ENCODE data around the gene GKAP1.

GKAP1 gene

DNA sequence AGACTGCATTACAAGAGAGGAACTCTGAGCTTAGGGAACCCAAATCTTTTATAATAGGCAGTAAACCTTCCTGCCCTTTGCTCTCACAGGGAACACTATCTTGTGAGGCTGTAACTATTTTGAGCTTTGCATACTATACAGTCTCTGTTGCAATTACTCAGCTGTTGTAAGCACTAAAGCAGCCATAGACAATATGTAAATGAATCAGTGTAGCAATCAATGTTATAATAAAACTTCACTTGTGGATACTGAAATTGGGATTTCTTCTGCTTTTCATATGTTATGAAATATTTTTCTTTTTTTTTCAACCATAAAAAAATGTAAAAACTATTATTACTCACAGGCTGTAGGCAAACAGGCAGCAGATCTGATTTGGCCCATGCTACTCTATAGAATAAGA is 93.1 kb downstream of the GKAP1 start:
- TF ChIP-seq, protein P1, sequence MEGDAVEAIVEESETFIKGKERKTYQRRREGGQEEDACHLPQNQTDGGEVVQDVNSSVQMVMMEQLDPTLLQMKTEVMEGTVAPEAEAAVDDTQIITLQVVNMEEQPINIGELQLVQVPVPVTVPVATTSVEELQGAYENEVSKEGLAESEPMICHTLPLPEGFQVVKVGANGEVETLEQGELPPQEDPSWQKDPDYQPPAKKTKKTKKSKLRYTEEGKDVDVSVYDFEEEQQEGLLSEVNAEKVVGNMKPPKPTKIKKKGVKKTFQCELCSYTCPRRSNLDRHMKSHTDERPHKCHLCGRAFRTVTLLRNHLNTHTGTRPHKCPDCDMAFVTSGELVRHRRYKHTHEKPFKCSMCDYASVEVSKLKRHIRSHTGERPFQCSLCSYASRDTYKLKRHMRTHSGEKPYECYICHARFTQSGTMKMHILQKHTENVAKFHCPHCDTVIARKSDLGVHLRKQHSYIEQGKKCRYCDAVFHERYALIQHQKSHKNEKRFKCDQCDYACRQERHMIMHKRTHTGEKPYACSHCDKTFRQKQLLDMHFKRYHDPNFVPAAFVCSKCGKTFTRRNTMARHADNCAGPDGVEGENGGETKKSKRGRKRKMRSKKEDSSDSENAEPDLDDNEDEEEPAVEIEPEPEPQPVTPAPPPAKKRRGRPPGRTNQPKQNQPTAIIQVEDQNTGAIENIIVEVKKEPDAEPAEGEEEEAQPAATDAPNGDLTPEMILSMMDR (IDR thresholded peaks at IDR 0.05): no peak
- H3K27me3 Mint-ChIP-seq (ENCODE audit: low read depth, poor library complexity): peaks cover 7% of the 10 kb centered on the region
- H3K27ac Mint-ChIP-seq: no peak overlapping the region
- no peaks in the 10 kb centered on the region for H3K4me1 Mint-ChIP-seq
- no peak overlapping the region for H3K4me3 Mint-ChIP-seq
- no peaks in the 10 kb centered on the region for H3K36me3 Mint-ChIP-seq (ENCODE audit: low read depth)
- no peaks in the 10 kb centered on the region for H3K9me3 Mint-ChIP-seq
- DNase-seq: no peak

GRCh38 chr9:83722726-83723495 is 94.7 kb downstream of the GKAP1 start:
- no peaks in the 10 kb centered on the region for H3K9me3 Mint-ChIP-seq
- DNase-seq: no peak
- no peaks in the 10 kb centered on the region for H3K36me3 Mint-ChIP-seq (ENCODE audit: low read depth)
- H3K4me1 Mint-ChIP-seq: no peaks in the 10 kb centered on the region
- H3K27me3 Mint-ChIP-seq (ENCODE audit: low read depth, poor library complexity): peaks cover 7% of the 10 kb centered on the region
- no peak overlapping the region for H3K27ac Mint-ChIP-seq
- H3K4me3 Mint-ChIP-seq: no peak overlapping the region
- TF ChIP-seq, protein P1 (IDR thresholded peaks at IDR 0.05): no peak

DNA sequence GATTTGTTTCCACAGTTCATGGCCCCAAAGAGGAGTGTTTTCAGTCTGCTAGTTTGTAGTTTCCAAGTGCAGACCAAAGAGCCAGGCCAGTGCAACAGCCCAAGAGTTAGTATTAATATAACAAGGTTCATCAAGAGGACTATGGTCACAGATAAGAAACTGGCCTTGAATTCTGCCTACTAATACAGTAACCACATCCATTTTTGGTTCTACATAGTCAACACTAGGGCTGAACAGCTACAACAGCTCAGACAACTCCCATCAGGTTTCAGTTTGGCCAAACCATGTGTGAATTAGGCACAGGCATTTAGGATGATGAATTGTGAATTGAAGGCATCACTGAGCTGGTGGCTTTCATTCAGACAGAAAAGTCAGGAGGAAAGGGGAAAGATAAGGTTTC is 96.1 kb downstream of the GKAP1 start:
- Mint-ChIP-seq H3K4me3 (no peak overlapping the region), H3K4me1 (no peaks in the 10 kb centered on the region), H3K36me3 (ENCODE audit: low read depth) (no peaks in the 10 kb centered on the region), H3K27ac (no peak overlapping the region), H3K27me3 (ENCODE audit: low read depth, poor library complexity) (peaks cover 13% of the 10 kb centered on the region), H3K9me3 (peaks cover 10% of the 10 kb centered on the region)
- no peak for DNase-seq
- TF ChIP-seq, protein P1 (IDR thresholded peaks at IDR 0.05): no peak

- no peaks in the 10 kb centered on the region for H3K4me1 Mint-ChIP-seq
- no peak overlapping the region for H3K4me3 Mint-ChIP-seq
- no peak overlapping the region for H3K27ac Mint-ChIP-seq
- TF ChIP-seq, protein P1 (IDR thresholded peaks at IDR 0.05): no peak
- no peaks in the 10 kb centered on the region for H3K36me3 Mint-ChIP-seq (ENCODE audit: low read depth)
- H3K9me3 Mint-ChIP-seq: peaks cover 16% of the 10 kb centered on the region
- DNase-seq: no peak
- peaks cover 10% of the 10 kb centered on the region for H3K27me3 Mint-ChIP-seq (ENCODE audit: low read depth, poor library complexity)
Measured at GRCh38 chr9:83715794-83716193, 101.8 kb downstream of the GKAP1 start.

DNA sequence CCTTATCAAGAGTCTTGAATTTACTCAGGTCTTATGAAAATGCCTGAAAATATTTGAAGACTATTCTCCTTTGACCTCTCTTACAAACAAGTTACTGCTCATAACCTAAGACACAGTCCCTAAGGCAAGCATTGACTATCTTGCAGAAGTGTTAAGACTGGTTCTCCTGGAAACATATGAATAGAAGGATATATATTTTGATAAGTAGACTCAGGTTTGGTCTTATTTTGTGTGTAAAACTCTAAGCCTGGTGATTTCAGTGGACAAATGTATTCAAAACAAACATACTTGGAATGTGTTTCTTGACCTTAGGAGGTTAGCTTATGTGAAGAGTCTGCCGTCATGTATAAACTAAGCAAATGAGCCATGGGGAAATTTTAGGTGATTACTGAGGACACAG is 102.3 kb downstream of the GKAP1 start:
- H3K27ac Mint-ChIP-seq: no peak overlapping the region
- peaks cover 10% of the 10 kb centered on the region for H3K27me3 Mint-ChIP-seq (ENCODE audit: low read depth, poor library complexity)
- H3K9me3 Mint-ChIP-seq: peaks cover 16% of the 10 kb centered on the region
- DNase-seq: no peak
- H3K36me3 Mint-ChIP-seq (ENCODE audit: low read depth): no peaks in the 10 kb centered on the region
- H3K4me1 Mint-ChIP-seq: no peaks in the 10 kb centered on the region
- H3K4me3 Mint-ChIP-seq: no peak overlapping the region
- TF ChIP-seq, protein P1 (IDR thresholded peaks at IDR 0.05): no peak

DNA sequence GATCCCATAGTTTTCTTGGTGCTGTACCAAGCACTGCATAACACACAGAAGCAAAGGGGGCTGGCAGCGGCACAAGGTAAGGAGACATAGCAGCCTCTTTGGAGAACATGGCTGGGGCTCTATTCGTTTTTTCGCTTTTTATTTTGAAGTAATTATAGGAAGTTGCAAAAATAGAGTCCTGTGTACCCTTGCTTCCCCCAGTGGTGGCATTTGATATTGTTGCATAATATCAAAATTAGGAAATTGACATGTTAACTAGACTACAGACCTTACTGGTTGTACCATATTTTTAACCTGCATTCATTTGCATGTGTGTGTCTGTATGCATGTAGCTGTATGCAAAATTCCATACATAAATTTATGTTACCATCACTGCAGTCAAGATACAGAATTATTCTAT is 103.2 kb downstream of the GKAP1 start:
- H3K27me3 Mint-ChIP-seq (ENCODE audit: low read depth, poor library complexity): peaks cover 10% of the 10 kb centered on the region
- H3K4me1 Mint-ChIP-seq: peaks cover 3% of the 10 kb centered on the region
- TF ChIP-seq, protein P1 (IDR thresholded peaks at IDR 0.05): no peak
- no peak for DNase-seq
- no peak overlapping the region for H3K27ac Mint-ChIP-seq
- no peak overlapping the region for H3K4me3 Mint-ChIP-seq
- H3K9me3 Mint-ChIP-seq: peaks cover 16% of the 10 kb centered on the region
- H3K36me3 Mint-ChIP-seq (ENCODE audit: low read depth): no peaks in the 10 kb centered on the region

Data from nephron progenitor cell (in vitro differentiated cells).